ENCODE results near the gene E2F1.
A peak's percentile ranks its signal among the peaks of the same experiment; 100 is the strongest.

E2F1 gene

GRCh38 chr20:33687370-33687915, 1.3 kb upstream of the E2F1 start:
- no peak for DNase-seq

- no peak for DNase-seq
These were observed 790 bp upstream of the E2F1 start for GRCh38 chr20:33686984-33687366.

- peak; percentile 20 to 82 for DNase-seq
These were observed 671 bp downstream of the E2F1 start for GRCh38 chr20:33685328-33686099.

- DNase-seq = peak; percentile 50 to 70
These were observed 1.5 kb downstream of the E2F1 start for GRCh38 chr20:33684533-33685327.

GRCh38 chr20:33681728-33682353, 4.3 kb downstream of the E2F1 start:
- DNase-seq = no peak

- no peak for DNase-seq
These were observed 4.9 kb downstream of the E2F1 start for GRCh38 chr20:33681288-33681687.

- no peak for DNase-seq
These were observed 5.5 kb downstream of the E2F1 start for GRCh38 chr20:33680686-33681085.

- DNase-seq = no peak
These were observed 6.3 kb downstream of the E2F1 start for GRCh38 chr20:33679758-33680485.

GRCh38 chr20:33677991-33678702, 8.0 kb downstream of the E2F1 start:
- no peak for DNase-seq

- no peak for DNase-seq
These were observed 9.2 kb downstream of the E2F1 start for GRCh38 chr20:33676652-33677645.

GRCh38 chr20:33676121-33676520, 10.1 kb downstream of the E2F1 start:
- DNase-seq = no peak

- no peak for DNase-seq
These were observed 10.8 kb downstream of the E2F1 start for GRCh38 chr20:33675136-33675959.

GRCh38 chr20:33674294-33675135, 11.7 kb downstream of the E2F1 start, which contains the start of gene NECAB3:
TSS of gene NECAB3 (minus strand) at chr20:33674428. CDS start at chr20:33674352, 76 bp downstream.
- peak; percentile 43 to 82 for DNase-seq

GRCh38 chr20:33673410-33674293, 12.5 kb downstream of the E2F1 start:
- DNase-seq = no peak

GRCh38 chr20:33673114-33673409, 13.1 kb downstream of the E2F1 start:
- DNase-seq = no peak

- DNase-seq = peak in 1 of 2 experiments; percentile 61
These were observed 13.6 kb downstream of the E2F1 start for GRCh38 chr20:33672426-33673113.
